Keratinocyte (primary cell): Measurements from ENCODE around the gene AOPEP. TPM values are rescaled to one million over a fixed set of nuclear protein-coding genes. Genes with fewer than 3 reads are reported as not detected.

ENCODE experiments used
- DNase-seq: peaks from one replicate; pipeline ENCODE4 v3.0.0-alpha.2; 2011; ENCODE audit warnings: low read depth, missing footprints, low spot score
- FAIRE-seq: peaks from 2 replicates; lab custom pipeline; 2011; peaks lifted over from hg19 to GRCh38; lab: Jason Lieb, UNC
- H2AFZ ChIP-seq: 2 replicates; pipeline ENCODE4 v1.6.0; 2012; ENCODE audit warnings: low read length, control low read depth, inconsistent platforms; ENCODE audit not compliant: control insufficient read depth
- H3K27ac ChIP-seq: 2 replicates; pipeline ENCODE4 v1.5.1; 2011; ENCODE audit warnings: low read length; ENCODE audit not compliant: control insufficient read depth, insufficient read depth
- H3K27me3 ChIP-seq: 3 replicates; pipeline ENCODE4 v1.6.0; 2011; ENCODE audit warnings: low read length; ENCODE audit not compliant: control insufficient read depth, insufficient read depth; ENCODE audit errors: extremely low read depth
- H3K36me3 ChIP-seq, 2 experiments: 2 replicates in 1 of 2; 3 replicates in 1 of 2; pipeline ENCODE4 v1.5.1; 2011; ENCODE audit warnings: low read length in 2 of 2, mild to moderate bottlenecking in 1 of 2; ENCODE audit not compliant: control insufficient read depth in 2 of 2, insufficient read depth in 2 of 2; ENCODE audit errors: extremely low read depth in 1 of 2
- H3K4me1 ChIP-seq: 3 replicates; pipeline ENCODE4 v1.5.1; 2011; ENCODE audit warnings: low read length; ENCODE audit not compliant: control insufficient read depth, insufficient read depth; ENCODE audit errors: extremely low read depth
- H3K4me2 ChIP-seq: 3 replicates; pipeline ENCODE4 v1.6.0; 2011; ENCODE audit warnings: low read depth, low read length; ENCODE audit not compliant: control insufficient read depth, insufficient read depth; ENCODE audit errors: extremely low read depth
- H3K4me3 ChIP-seq, 3 experiments: fragments of 200-600 bp in 1 of 3; sonication (generic) in 1 of 3; 2 replicates in 2 of 3; 3 replicates in 1 of 3; pipeline ENCODE4 v1.5.1; 2011 to 2016; ENCODE audit warnings: low read length in 3 of 3, mild to moderate bottlenecking in 3 of 3, control low read depth in 2 of 3, inconsistent platforms in 1 of 3, low read depth in 1 of 3, mixed read lengths in 1 of 3, mixed run types in 1 of 3, moderate library complexity in 1 of 3; ENCODE audit not compliant: control insufficient read depth in 2 of 3, insufficient read depth in 2 of 3; ENCODE audit errors: extremely low read depth in 1 of 3
- H3K79me2 ChIP-seq: 2 replicates; pipeline ENCODE4 v1.6.0; 2012; ENCODE audit warnings: low read length; ENCODE audit not compliant: control insufficient read depth, insufficient read depth
- H3K9ac ChIP-seq: 3 replicates; pipeline ENCODE4 v1.6.0; 2011; ENCODE audit warnings: low read length; ENCODE audit not compliant: control insufficient read depth, insufficient read depth; ENCODE audit errors: extremely low read depth
- H3K9me1 ChIP-seq: 3 replicates; pipeline ENCODE4 v1.6.0; 2011; ENCODE audit warnings: low read length; ENCODE audit not compliant: control insufficient read depth, insufficient read depth; ENCODE audit errors: extremely low read depth
- H3K9me3 ChIP-seq: 2 replicates; pipeline ENCODE4 v1.5.1; 2012; ENCODE audit warnings: low read depth, low read length; ENCODE audit not compliant: control insufficient read depth
- H4K20me1 ChIP-seq: 3 replicates; pipeline ENCODE4 v1.6.0; 2011; ENCODE audit warnings: low read length; ENCODE audit not compliant: control insufficient read depth, insufficient read depth; ENCODE audit errors: extremely low read depth
- CTCF ChIP-seq, 3 experiments: IDR thresholded peaks in 1 of 3; conservative IDR thresholded peaks in 1 of 3; optimal IDR thresholded peaks in 1 of 3; 2 replicates in 2 of 3; 3 replicates in 1 of 3; pipeline versions ENCODE3 to v1.5.1; 2011; ENCODE audit warnings: low read length in 3 of 3, mild to moderate bottlenecking in 3 of 3, moderate library complexity in 2 of 3, control low read depth in 1 of 3, inconsistent platforms in 1 of 3; ENCODE audit not compliant: insufficient read depth in 2 of 3; ENCODE audit errors: extremely low read depth in 1 of 3
- EZH2 ChIP-seq: IDR thresholded peaks from one replicate; pipeline ENCODE4 v1.6.1; 2012; ENCODE audit warnings: inconsistent platforms, mild to moderate bottlenecking, low read length, moderate library complexity
- dilution Hi-C: fragments of 300-500 bp; cut with MboI; formaldehyde crosslinking; loops from one replicate; pipeline ENCODE4 v1.7.0; 2020; ENCODE audit warnings: low sequenced_read_pairs; ENCODE audit not compliant: extremely low pct_ligation_motif_present
- polyA plus RNA-seq, 5 experiments: library from polyadenylated mRNA; depleted of rRNA in 3 of 5; stranded (reverse) in 3 of 5; stranded (forward) in 1 of 5; unstranded in 1 of 5; fragments of >200 nt; gene quantifications; 1 replicate in 1 of 5; 2 replicates in 3 of 5; 3 replicates in 1 of 5; pipeline versions ENCODE4 v1.2.1 to v1.2.3, GENCODE V29; 2011 to 2012; ENCODE audit warnings: missing spikeins in 2 of 5, low read depth in 1 of 5, low replicate concordance in 1 of 5

AOPEP gene
- polyA plus RNA-seq, 1 donor (not counting 4 experiments of a cell fraction or from before 2014, with no cell fraction given) = 27.0 TPM

GRCh38 chr9:94944626-94945025 lies 218.1 kb downstream of the AOPEP start:
- no peak overlapping the region for H3K9ac ChIP-seq
- no peak for FAIRE-seq
- no peak for TF ChIP-seq CTCF (optimal IDR thresholded peaks at IDR 0.05 in 1 of 3, IDR thresholded peaks at IDR 0.05 in 1 of 3, conservative IDR thresholded peaks at IDR 0.05 in 1 of 3; ENCODE audit: extremely low read depth in 1 of 3, insufficient read depth in 2 of 3, low read length in 3 of 3)
- TF ChIP-seq EZH2 = no peak
- no peak overlapping the region for H3K4me2 ChIP-seq
- no peak overlapping the region for H3K27ac ChIP-seq
- H3K36me3 ChIP-seq = no peaks in the 10 kb centered on the region
- no peak overlapping the region for H2AFZ ChIP-seq
- no peaks in the 10 kb centered on the region for H4K20me1 ChIP-seq
- H3K4me1 ChIP-seq = peaks cover 29% of the 10 kb centered on the region
- no peak for DNase-seq
- H3K9me1 ChIP-seq = no peaks in the 10 kb centered on the region
- H3K79me2 ChIP-seq = no peaks in the 10 kb centered on the region
- no peak overlapping the region for H3K4me3 ChIP-seq
- no peaks in the 10 kb centered on the region for H3K27me3 ChIP-seq
- H3K9me3 ChIP-seq = no peaks in the 10 kb centered on the region
- dilution Hi-C loops = no loop called here

- FAIRE-seq (peak; percentile 83), DNase-seq (no peak)
- no peaks in the 10 kb centered on the region for H3K36me3 ChIP-seq
- H3K27me3 ChIP-seq = no peaks in the 10 kb centered on the region
- H3K4me2 ChIP-seq = peak overlapping the region; percentile 59
- H3K9me3 ChIP-seq = no peaks in the 10 kb centered on the region
- H3K79me2 ChIP-seq = no peaks in the 10 kb centered on the region
- dilution Hi-C loops = no loop called here
- H3K9ac ChIP-seq = peak overlapping the region; percentile 48
- H3K4me1 ChIP-seq = peaks cover 29% of the 10 kb centered on the region
- no peaks in the 10 kb centered on the region for H4K20me1 ChIP-seq
- H3K9me1 ChIP-seq = no peaks in the 10 kb centered on the region
- peak overlapping the region; percentile 16 for H2AFZ ChIP-seq
- H3K4me3 ChIP-seq = peak overlapping the region in 1 of 3 experiments; percentile 25
- peak overlapping the region; percentile 71 for H3K27ac ChIP-seq
- TF ChIP-seq EZH2 (no peak), CTCF (optimal IDR thresholded peaks at IDR 0.05 in 1 of 3, IDR thresholded peaks at IDR 0.05 in 1 of 3, conservative IDR thresholded peaks at IDR 0.05 in 1 of 3; ENCODE audit: extremely low read depth in 1 of 3, insufficient read depth in 2 of 3, low read length in 3 of 3) (peak in 1 of 3 experiments; percentile 19)
Observed at GRCh38 chr9:94945197-94946144, 219.0 kb downstream of the AOPEP start.
